PFSK-1 (cell line): Measurements from ENCODE around the gene KLHL25.

Source experiments
- FOXP2 ChIP-seq: optimal IDR thresholded peaks from 2 replicates; pipeline ENCODE3; 2011; ENCODE audit warnings: borderline replicate concordance, control low read depth, inconsistent platforms; ENCODE audit not compliant: insufficient read depth; ENCODE audit errors: extremely low read length, extremely low read depth
- POLR2AphosphoS5 ChIP-seq: IDR thresholded peaks from 2 replicates; pipeline ENCODE4 v1.6.1; 2012; ENCODE audit warnings: low read depth, mild to moderate bottlenecking, control low read depth, low read length, moderate library complexity
- REST ChIP-seq, 2 experiments: IDR thresholded peaks; 2 replicates each; pipeline versions ENCODE4 v1.6.1 to v1.8.0; 2011 to 2012; ENCODE audit warnings: low read depth in 2 of 2, low read length in 2 of 2, control low read depth in 1 of 2, inconsistent platforms in 1 of 2, mild to moderate bottlenecking in 1 of 2, moderate library complexity in 1 of 2; ENCODE audit not compliant: insufficient read depth in 1 of 2
- SIN3A ChIP-seq: IDR thresholded peaks from 2 replicates; pipeline ENCODE4 v1.6.1; 2012; ENCODE audit warnings: mild to moderate bottlenecking, low read length, moderate library complexity, borderline replicate concordance; ENCODE audit not compliant: insufficient read depth
- TAF1 ChIP-seq: IDR thresholded peaks from 2 replicates; pipeline ENCODE4 v1.6.1; 2012; ENCODE audit warnings: low read length, control low read depth, borderline replicate concordance; ENCODE audit not compliant: insufficient read depth

Gene KLHL25

GRCh38 chr15:85746641-85747040 lies 48.1 kb downstream of the KLHL25 start:
- TF ChIP-seq POLR2AphosphoS5: no peak
- TF ChIP-seq TAF1: no peak
- no peak for TF ChIP-seq REST (IDR thresholded peaks at IDR 0.05; ENCODE audit: insufficient read depth in 1 of 2, low read depth in 2 of 2, low read length in 2 of 2)
- no peak for TF ChIP-seq FOXP2
- TF ChIP-seq SIN3A: no peak

- TF ChIP-seq POLR2AphosphoS5 (no peak), REST (IDR thresholded peaks at IDR 0.05; ENCODE audit: insufficient read depth in 1 of 2, low read depth in 2 of 2, low read length in 2 of 2) (no peak), TAF1 (no peak), FOXP2 (no peak), SIN3A (no peak)
Observed at GRCh38 chr15:85745525-85746150, 49.1 kb downstream of the KLHL25 start.

- TF ChIP-seq TAF1 (no peak), POLR2AphosphoS5 (no peak), FOXP2 (no peak), SIN3A (no peak), REST (IDR thresholded peaks at IDR 0.05; ENCODE audit: insufficient read depth in 1 of 2, low read depth in 2 of 2, low read length in 2 of 2) (no peak)
Observed at GRCh38 chr15:85745023-85745422, 49.7 kb downstream of the KLHL25 start.

GRCh38 chr15:85744579-85744978 lies 50.1 kb downstream of the KLHL25 start:
- no peak for TF ChIP-seq TAF1
- TF ChIP-seq FOXP2: no peak
- TF ChIP-seq SIN3A: no peak
- no peak for TF ChIP-seq POLR2AphosphoS5
- no peak for TF ChIP-seq REST (IDR thresholded peaks at IDR 0.05; ENCODE audit: insufficient read depth in 1 of 2, low read depth in 2 of 2, low read length in 2 of 2)
